ENCODE measurements around the gene FLOT1.

- TF ChIP-seq EZH2 (IDR thresholded peaks at IDR 0.05; ENCODE audit: borderline replicate concordance, low read depth, low read length, poor library complexity, severe bottlenecking): no peak
- TF ChIP-seq CTCF (conservative IDR thresholded peaks at IDR 0.05; ENCODE audit: low read depth, low read length): no peak
Measured at GRCh38 chr6:30774701-30775100, 32.2 kb upstream of the FLOT1 start.
